ENCODE results near the gene CSH2. TPM values are rescaled to one million over a fixed set of nuclear protein-coding genes. Genes with fewer than 3 reads are reported as not detected.

Gene CSH2
- total RNA-seq, 4 donors from 2014 or later: not detected

DNA sequence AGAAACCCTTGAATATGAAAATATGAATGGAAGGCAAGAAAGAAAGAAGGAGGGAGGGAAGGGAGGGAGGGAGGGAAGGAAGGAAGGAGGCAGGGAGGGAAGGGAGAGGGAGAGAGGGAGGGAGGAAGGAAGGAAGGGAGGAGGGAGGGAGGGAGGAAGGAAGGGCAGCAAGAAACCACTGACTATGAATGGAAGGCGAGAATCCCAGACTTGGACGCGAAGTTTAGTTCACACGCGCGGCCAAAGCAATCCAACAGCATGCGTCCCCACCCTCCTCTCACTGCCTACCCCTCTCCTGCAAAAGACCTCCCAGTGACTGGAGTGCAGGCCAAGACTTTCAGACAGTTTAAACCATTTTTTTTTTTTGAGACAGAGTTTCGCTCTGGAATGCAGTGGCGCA, 23.1 kb downstream of the CSH2 start:
- WGBS, 2 donors: 90 to 93% methylated on average over 9 of the region's 9 CpGs
- H3K36me3 ChIP-seq: no peaks in the 10 kb centered on the region
- no peak overlapping the region for H3K27ac ChIP-seq
- H3K4me1 ChIP-seq: peaks cover 4 to 13% of the 10 kb centered on the region in 2 donors
- TF ChIP-seq POLR2A (IDR thresholded peaks at IDR 0.05): no peak
- TF ChIP-seq, protein P1, sequence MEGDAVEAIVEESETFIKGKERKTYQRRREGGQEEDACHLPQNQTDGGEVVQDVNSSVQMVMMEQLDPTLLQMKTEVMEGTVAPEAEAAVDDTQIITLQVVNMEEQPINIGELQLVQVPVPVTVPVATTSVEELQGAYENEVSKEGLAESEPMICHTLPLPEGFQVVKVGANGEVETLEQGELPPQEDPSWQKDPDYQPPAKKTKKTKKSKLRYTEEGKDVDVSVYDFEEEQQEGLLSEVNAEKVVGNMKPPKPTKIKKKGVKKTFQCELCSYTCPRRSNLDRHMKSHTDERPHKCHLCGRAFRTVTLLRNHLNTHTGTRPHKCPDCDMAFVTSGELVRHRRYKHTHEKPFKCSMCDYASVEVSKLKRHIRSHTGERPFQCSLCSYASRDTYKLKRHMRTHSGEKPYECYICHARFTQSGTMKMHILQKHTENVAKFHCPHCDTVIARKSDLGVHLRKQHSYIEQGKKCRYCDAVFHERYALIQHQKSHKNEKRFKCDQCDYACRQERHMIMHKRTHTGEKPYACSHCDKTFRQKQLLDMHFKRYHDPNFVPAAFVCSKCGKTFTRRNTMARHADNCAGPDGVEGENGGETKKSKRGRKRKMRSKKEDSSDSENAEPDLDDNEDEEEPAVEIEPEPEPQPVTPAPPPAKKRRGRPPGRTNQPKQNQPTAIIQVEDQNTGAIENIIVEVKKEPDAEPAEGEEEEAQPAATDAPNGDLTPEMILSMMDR (IDR thresholded peaks at IDR 0.05): no peak
- no peaks in the 10 kb centered on the region for H3K9me3 ChIP-seq
- intact Hi-C loops (cut with DNase I): no loop called here
- DNase-seq: no peak
- no peaks in the 10 kb centered on the region for H3K27me3 ChIP-seq
- no peak overlapping the region for H3K4me3 ChIP-seq (replicated peaks in 1 of 3)

DNA sequence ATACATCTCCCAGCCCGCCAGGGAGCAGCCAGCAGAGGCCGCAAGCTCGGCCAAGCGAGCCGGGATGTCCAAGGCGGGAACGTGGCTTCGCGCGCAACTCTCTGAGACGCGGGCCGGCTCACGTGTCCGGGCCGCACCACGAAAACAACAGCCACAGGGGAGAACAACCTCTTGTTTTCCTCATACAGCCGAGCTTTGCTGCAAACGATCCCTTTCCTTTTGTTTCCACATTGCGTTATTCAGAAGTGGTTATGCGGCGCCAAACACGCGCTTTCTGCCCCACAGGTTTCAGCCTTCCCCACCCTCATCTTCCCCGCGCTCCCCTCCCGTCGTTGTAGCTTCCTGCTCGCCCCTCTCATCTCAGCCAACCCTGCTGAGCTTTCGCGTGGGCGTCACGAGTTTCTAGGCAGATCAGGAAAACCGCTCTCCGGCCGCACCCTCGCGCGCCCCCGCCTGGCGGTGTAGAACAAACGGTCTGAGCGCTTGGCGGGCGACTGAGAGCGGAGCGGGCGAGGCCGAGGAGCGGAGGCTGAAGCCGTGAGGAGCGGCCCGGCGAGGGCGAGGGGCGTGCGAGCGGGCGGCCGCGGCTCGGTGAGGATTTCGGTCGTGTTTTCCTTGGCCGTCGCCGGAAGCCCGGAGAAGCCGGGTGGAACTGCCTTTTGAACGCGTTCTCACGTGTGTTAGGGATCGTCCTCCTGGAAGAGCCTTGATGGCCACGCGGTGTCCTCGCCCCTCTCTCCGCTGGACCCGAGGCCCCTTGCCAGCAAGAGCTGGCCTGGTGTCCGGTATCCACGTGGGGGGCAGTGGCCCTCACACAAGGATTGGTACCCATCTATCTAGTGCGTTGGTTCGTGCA, 24.4 kb downstream of the CSH2 start:
- 15 to 31% methylated on average over 31 to 63 of the region's 82 CpGs for WGBS, 2 donors
- intact Hi-C loops (cut with DNase I): no loop called here
- peak overlapping the region in 2 of 3 donors; percentile 6 to 29 for H3K27ac ChIP-seq

DNA sequence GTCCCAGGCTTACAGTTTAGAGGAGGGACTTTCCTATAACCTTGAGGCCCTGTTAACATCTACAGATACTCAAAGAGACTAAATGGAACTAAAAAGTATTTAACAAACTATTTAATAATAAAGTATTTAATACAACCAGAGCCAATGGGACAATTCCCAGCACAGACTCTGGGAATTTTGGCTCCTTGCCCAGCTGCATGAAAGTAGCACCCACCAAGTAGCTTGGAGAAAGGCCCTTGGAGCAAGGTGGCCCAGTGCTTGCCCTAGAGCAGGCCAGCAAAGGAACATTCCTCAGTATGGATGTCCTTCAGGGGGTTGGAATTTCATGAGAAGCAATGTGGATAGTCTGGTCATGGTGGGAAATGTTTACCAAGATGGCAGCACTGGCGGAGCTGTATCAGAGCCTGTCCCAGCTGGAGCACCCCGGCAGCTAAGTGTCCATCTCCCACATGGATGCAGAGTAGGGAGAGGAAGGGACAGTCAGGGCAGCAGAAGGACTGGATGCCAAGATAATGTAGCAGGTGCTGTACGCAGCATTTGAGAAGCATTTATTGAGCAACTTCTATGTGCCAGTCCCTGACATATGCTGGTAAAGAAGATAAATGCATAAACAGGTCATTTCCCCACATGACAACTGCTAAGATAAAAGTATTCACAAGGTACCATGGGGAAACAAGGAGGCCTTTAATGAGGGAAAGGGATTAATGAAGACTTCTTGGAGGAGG, 25.8 kb downstream of the CSH2 start:
- no peak for DNase-seq
- WGBS, 2 donors: 72 to 78% methylated on average over 3 of the region's 3 CpGs
- intact Hi-C loops (cut with DNase I): no loop called here

More for the DNA sequence above, 24.4 kb downstream of the CSH2 start:
- no peaks in the 10 kb centered on the region for H3K27me3 ChIP-seq
- H3K4me1 ChIP-seq: peaks cover 6 to 10% of the 10 kb centered on the region in 2 donors
- DNase-seq: peak; percentile 90
- H3K9me3 ChIP-seq: no peaks in the 10 kb centered on the region
- H3K4me3 ChIP-seq (replicated peaks in 1 of 3): no peak overlapping the region
- no peaks in the 10 kb centered on the region for H3K36me3 ChIP-seq
- no peak for TF ChIP-seq POLR2A (IDR thresholded peaks at IDR 0.05)
- TF ChIP-seq, protein P1 (IDR thresholded peaks at IDR 0.05): peak in 4 of 6 experiments; percentile 16 to 73 (median 65)

DNA sequence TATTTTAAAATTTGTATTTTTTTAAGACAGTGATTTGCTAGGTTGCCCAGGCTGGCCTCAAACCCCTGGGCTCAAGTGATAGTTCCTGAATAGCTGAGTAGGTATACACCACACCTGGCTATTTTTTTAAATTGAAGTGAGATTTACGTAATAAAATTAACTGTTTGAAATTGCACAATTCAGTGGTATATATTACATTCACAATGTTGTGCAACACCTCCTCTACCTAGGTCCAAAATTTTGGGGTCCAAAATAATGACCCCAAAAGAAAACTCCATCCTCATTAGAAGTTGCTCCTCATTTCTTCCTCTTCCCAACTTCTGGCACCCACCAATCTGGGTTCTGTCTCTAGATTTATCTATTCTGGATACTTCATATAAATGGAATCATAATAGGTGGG, 28.0 kb downstream of the CSH2 start:
- 43 to 44% methylated on average over 1 of the region's 1 CpG for WGBS, 2 donors
- intact Hi-C loops (cut with DNase I): no loop called here

More for the DNA sequence above, 25.8 kb downstream of the CSH2 start:
- no peaks in the 10 kb centered on the region for H3K36me3 ChIP-seq
- no peaks in the 10 kb centered on the region for H3K27me3 ChIP-seq
- no peak overlapping the region for H3K4me3 ChIP-seq (replicated peaks in 1 of 3)
- no peaks in the 10 kb centered on the region for H3K9me3 ChIP-seq
- H3K4me1 ChIP-seq: peaks cover 11 to 14% of the 10 kb centered on the region in 2 donors
- TF ChIP-seq, protein P1 (IDR thresholded peaks at IDR 0.05): no peak
- TF ChIP-seq POLR2A (IDR thresholded peaks at IDR 0.05): no peak
- H3K27ac ChIP-seq: no peak overlapping the region

More for the DNA sequence above, 28.0 kb downstream of the CSH2 start:
- Histone ChIP-seq H3K27ac (no peak overlapping the region), H3K36me3 (no peaks in the 10 kb centered on the region), H3K4me3 (replicated peaks in 1 of 3) (no peak overlapping the region), H3K9me3 (no peaks in the 10 kb centered on the region), H3K4me1 (peaks cover 22 to 23% of the 10 kb centered on the region in 2 donors), H3K27me3 (no peaks in the 10 kb centered on the region)
- TF ChIP-seq POLR2A (IDR thresholded peaks at IDR 0.05): no peak
- TF ChIP-seq, protein P1 (IDR thresholded peaks at IDR 0.05): no peak
- DNase-seq: no peak

All from thyroid gland (tissue), 4 donors.